Putamen (tissue), 1 donor: Measurements from ENCODE around the gene NOD2.

Source experiments
- DNase-seq: peaks from one replicate; pipeline ENCODE4 v3.0.0-alpha.2; 2016; ENCODE audit warnings: low spot score

Gene NOD2

GRCh38 chr16:50670476-50670875 lies 22.9 kb upstream of the NOD2 start:
- DNase-seq, result no peak

- no peak for DNase-seq
These were observed 21.7 kb upstream of the NOD2 start for GRCh38 chr16:50671644-50672260.

- no peak for DNase-seq
These were observed 19.7 kb upstream of the NOD2 start for GRCh38 chr16:50673496-50674275.

- no peak for DNase-seq
These were observed 18.6 kb upstream of the NOD2 start for GRCh38 chr16:50674831-50675230.

GRCh38 chr16:50675686-50676610 lies 17.5 kb upstream of the NOD2 start:
- no peak for DNase-seq

GRCh38 chr16:50676684-50677225 lies 16.7 kb upstream of the NOD2 start:
- no peak for DNase-seq

- DNase-seq, result no peak
These were observed 16.1 kb upstream of the NOD2 start for GRCh38 chr16:50677351-50677750.

- no peak for DNase-seq
These were observed 14.9 kb upstream of the NOD2 start for GRCh38 chr16:50678531-50678930.

GRCh38 chr16:50679266-50679665 lies 14.1 kb upstream of the NOD2 start:
- no peak for DNase-seq

GRCh38 chr16:50679676-50680555 lies 13.5 kb upstream of the NOD2 start:
- DNase-seq, result no peak

GRCh38 chr16:50680556-50680893 lies 12.9 kb upstream of the NOD2 start:
- DNase-seq, result no peak

GRCh38 chr16:50681021-50681885 lies 12.2 kb upstream of the NOD2 start, which contains the start of gene SNX20:
Gene SNX20, minus strand, starts transcription at chr16:50681312. Its CDS starts 3,786 bp downstream, at chr16:50677526.
- DNase-seq, result no peak

- DNase-seq, result no peak
These were observed 9.6 kb upstream of the NOD2 start for GRCh38 chr16:50683689-50684374.

- DNase-seq, result no peak
These were observed 8.5 kb upstream of the NOD2 start for GRCh38 chr16:50684823-50685461.

- no peak for DNase-seq
These were observed 7.8 kb upstream of the NOD2 start for GRCh38 chr16:50685462-50686063.

- DNase-seq, result no peak
These were observed 5.3 kb upstream of the NOD2 start for GRCh38 chr16:50688083-50688482.

- DNase-seq, result no peak
These were observed 4.5 kb upstream of the NOD2 start for GRCh38 chr16:50688867-50689266.

- DNase-seq, result no peak
These were observed 3.2 kb upstream of the NOD2 start for GRCh38 chr16:50690177-50690576.

GRCh38 chr16:50692644-50692998 lies 785 bp upstream of the NOD2 start:
- no peak for DNase-seq
